ENCODE data around the gene CRTC1.

DNA sequence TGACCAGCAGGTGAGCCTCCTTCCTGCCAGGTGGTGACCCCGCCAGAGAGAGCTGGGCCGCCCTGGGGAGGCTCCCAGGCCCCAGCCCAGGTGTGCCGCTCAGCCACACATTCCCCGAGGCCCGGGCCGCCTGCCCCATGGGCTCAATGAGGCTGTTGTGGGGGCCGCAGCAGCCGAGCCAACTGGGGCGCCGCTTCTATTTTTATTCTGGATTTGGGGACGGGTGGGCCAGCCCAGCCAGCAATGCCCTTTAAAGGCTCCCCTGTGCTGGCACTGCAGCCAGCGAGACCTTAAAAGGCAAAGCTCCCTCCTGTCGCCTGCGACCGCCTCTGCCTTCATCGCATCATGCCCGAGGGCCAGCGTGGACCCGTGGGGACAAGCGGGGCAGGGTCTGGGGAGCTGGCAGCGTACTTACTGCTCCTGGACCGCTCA is 17.7 kb upstream of the CRTC1 start:
- TF ChIP-seq GATA2 (IDR thresholded peaks at IDR 0.05; ENCODE audit: low read depth, low read length) (no peak), GATA3 (IDR thresholded peaks at IDR 0.05; ENCODE audit: low read depth, low read length) (no peak)
